Mucosa of stomach (tissue), 1 donor: ENCODE results near the gene APBA1.

Experiments
- H3K27me3 ChIP-seq: one replicate; pipeline ENCODE4 v1.7.0; 2013; ENCODE audit warnings: mild to moderate bottlenecking, low read length; ENCODE audit not compliant: control insufficient read depth, insufficient read depth
- H3K36me3 ChIP-seq: one replicate; pipeline ENCODE4 v1.7.0; 2013; ENCODE audit warnings: low read length; ENCODE audit not compliant: control insufficient read depth, insufficient read depth
- H3K4me1 ChIP-seq: one replicate; pipeline ENCODE4 v1.7.0; 2013; ENCODE audit warnings: mild to moderate bottlenecking, low read length; ENCODE audit not compliant: control insufficient read depth, insufficient read depth
- H3K4me3 ChIP-seq: one replicate; pipeline ENCODE4 v1.7.0; 2013; ENCODE audit warnings: low read length
- H3K9ac ChIP-seq: one replicate; pipeline ENCODE4 v1.7.0; 2013; ENCODE audit warnings: mild to moderate bottlenecking, low read length, moderate library complexity
- H3K9me3 ChIP-seq: one replicate; pipeline ENCODE4 v1.7.0; 2013; ENCODE audit warnings: mild to moderate bottlenecking, low read length, moderate library complexity; ENCODE audit not compliant: control insufficient read depth
- donor health status: Pancreatic carcinoma.

APBA1 gene

DNA sequence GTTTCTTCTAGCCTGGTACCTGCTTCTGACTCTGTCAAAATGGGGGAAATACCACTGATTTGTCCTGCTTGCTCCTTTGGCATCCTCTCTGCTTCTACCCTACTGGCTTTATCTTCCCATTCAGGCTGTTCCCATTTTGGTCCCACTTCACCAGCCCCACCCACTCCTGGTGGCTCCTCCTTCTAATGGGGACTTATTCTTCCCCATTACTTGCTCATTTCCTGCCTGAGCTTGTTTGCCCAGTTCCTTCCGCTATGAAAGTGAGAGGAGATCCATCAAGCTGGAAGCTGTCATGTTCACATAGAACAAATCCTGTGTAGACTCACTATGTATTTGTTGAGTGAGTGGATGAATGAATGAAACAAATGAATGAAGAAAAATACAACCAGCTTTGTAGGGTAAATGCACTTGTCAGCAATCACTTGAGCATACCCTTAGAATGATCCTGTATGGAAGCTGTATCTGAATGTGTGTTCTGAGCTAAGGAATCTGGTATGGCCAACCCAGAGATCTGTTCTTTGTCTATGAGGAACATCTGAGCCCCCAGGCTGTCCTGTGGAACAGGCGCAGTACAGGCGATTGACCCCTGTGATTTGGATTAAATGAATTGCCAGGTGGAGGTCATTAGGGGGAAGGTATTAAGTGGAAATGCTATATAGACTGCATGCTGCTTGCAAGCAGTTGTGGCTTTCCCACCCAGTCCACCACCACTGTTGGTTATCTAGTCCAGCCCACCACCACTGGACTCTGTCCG lies 89.5 kb downstream of the APBA1 start:
- Histone ChIP-seq H3K9ac (no peak overlapping the region), H3K4me1 (peaks cover 3% of the 10 kb centered on the region), H3K36me3 (no peaks in the 10 kb centered on the region), H3K27me3 (no peaks in the 10 kb centered on the region), H3K4me3 (no peak overlapping the region), H3K9me3 (no peaks in the 10 kb centered on the region)

GRCh38 chr9:69582018-69582417 lies 90.2 kb downstream of the APBA1 start:
- Histone ChIP-seq H3K36me3 (no peaks in the 10 kb centered on the region), H3K4me3 (no peak overlapping the region), H3K9ac (no peak overlapping the region), H3K9me3 (no peaks in the 10 kb centered on the region), H3K27me3 (no peaks in the 10 kb centered on the region), H3K4me1 (peaks cover 3% of the 10 kb centered on the region)

- H3K36me3 ChIP-seq = no peaks in the 10 kb centered on the region
- H3K4me3 ChIP-seq = no peak overlapping the region
- peaks cover 3% of the 10 kb centered on the region for H3K4me1 ChIP-seq
Observed at GRCh38 chr9:69580582-69581214, 91.5 kb downstream of the APBA1 start.

GRCh38 chr9:69579760-69580581 lies 92.2 kb downstream of the APBA1 start:
- Histone ChIP-seq H3K9me3 (no peaks in the 10 kb centered on the region), H3K36me3 (no peaks in the 10 kb centered on the region), H3K4me3 (no peak overlapping the region), H3K27me3 (no peaks in the 10 kb centered on the region), H3K4me1 (peaks cover 3% of the 10 kb centered on the region), H3K9ac (no peak overlapping the region)

More at GRCh38 chr9:69580582-69581214, 91.5 kb downstream of the APBA1 start:
- Histone ChIP-seq H3K9ac (no peak overlapping the region), H3K27me3 (no peaks in the 10 kb centered on the region), H3K9me3 (no peaks in the 10 kb centered on the region)

- Histone ChIP-seq H3K9ac (no peak overlapping the region), H3K4me1 (peaks cover 3% of the 10 kb centered on the region), H3K9me3 (no peaks in the 10 kb centered on the region), H3K36me3 (no peaks in the 10 kb centered on the region), H3K4me3 (no peak overlapping the region), H3K27me3 (no peaks in the 10 kb centered on the region)
Observed at GRCh38 chr9:69579032-69579758, 93.0 kb downstream of the APBA1 start.

- no peaks in the 10 kb centered on the region for H3K9me3 ChIP-seq
- H3K4me3 ChIP-seq = no peak overlapping the region
- no peaks in the 10 kb centered on the region for H3K36me3 ChIP-seq
- no peaks in the 10 kb centered on the region for H3K27me3 ChIP-seq
- H3K4me1 ChIP-seq = peaks cover 3% of the 10 kb centered on the region
- H3K9ac ChIP-seq = no peak overlapping the region
Observed at GRCh38 chr9:69578026-69578425, 94.1 kb downstream of the APBA1 start.

DNA sequence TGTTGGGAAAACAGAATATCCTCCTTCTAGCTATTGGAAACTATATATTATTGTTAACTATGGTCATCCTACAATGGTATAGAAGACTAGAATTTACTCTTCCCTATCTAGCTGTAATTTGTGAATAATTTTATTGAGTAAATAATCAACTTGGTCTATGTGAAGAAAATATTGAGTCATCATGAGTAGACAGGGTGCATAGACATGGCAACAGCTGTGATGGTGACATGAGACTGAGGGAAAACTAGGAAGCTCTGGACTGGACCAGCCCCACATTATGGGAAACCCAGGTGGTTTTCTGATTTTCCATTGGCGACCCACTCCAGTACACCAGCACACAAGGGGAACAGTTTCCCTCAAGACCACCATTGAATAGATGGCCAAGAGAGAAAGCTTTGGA lies 95.0 kb downstream of the APBA1 start:
- Histone ChIP-seq H3K9ac (no peak overlapping the region), H3K9me3 (no peaks in the 10 kb centered on the region), H3K36me3 (no peaks in the 10 kb centered on the region), H3K4me3 (no peak overlapping the region), H3K4me1 (peaks cover 3% of the 10 kb centered on the region), H3K27me3 (no peaks in the 10 kb centered on the region)

DNA sequence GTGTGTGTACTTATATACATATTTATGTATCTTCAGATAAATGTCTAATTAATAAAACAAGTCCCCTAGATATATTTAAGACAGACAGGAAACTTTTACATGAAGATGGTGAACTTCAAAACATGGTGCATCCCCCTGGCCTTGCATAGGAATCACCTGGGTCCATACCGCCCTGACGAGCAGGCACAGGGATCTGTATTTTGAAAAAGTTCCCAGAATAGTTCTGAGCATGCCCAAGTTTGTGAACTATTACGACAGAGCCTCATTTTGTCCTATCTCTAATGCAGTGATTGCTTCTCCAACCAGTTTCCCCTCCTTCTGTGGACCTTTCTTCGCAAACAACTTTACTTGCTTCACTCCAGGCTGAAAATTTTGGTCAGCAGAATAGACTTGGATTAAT lies 98.1 kb downstream of the APBA1 start:
- H3K4me1 ChIP-seq = no peaks in the 10 kb centered on the region
- H3K27me3 ChIP-seq = no peaks in the 10 kb centered on the region
- H3K4me3 ChIP-seq = no peak overlapping the region
- no peaks in the 10 kb centered on the region for H3K9me3 ChIP-seq
- no peak overlapping the region for H3K9ac ChIP-seq
- no peaks in the 10 kb centered on the region for H3K36me3 ChIP-seq

- Histone ChIP-seq H3K36me3 (no peaks in the 10 kb centered on the region), H3K9me3 (no peaks in the 10 kb centered on the region), H3K4me3 (no peak overlapping the region), H3K27me3 (no peaks in the 10 kb centered on the region), H3K4me1 (no peaks in the 10 kb centered on the region), H3K9ac (no peak overlapping the region)
Observed at GRCh38 chr9:69573651-69574050, 98.5 kb downstream of the APBA1 start.

DNA sequence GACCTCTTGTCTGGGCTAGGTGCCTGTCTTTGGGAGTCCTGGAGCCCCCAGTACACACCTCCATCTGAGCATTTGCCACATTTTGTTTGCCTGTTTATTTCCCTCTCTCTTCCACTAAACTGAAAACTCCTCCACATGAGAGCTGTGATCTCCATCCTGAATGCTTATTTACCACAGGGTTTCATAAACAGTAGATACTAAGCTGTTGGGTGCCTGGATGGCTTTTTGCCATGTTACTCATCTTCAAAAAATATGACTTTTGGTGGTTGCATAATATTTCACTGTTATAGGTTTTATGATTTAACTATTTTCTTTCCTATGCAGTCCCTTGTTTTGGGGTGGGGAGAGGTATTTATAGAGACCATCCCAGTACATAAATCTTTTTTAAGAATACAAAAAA lies 99.6 kb downstream of the APBA1 start:
- Histone ChIP-seq H3K9me3 (no peaks in the 10 kb centered on the region), H3K9ac (no peak overlapping the region), H3K36me3 (no peaks in the 10 kb centered on the region), H3K4me3 (no peak overlapping the region), H3K4me1 (no peaks in the 10 kb centered on the region), H3K27me3 (no peaks in the 10 kb centered on the region)

- Histone ChIP-seq H3K27me3 (no peaks in the 10 kb centered on the region), H3K9ac (no peak overlapping the region), H3K4me1 (no peaks in the 10 kb centered on the region), H3K9me3 (no peaks in the 10 kb centered on the region), H3K4me3 (no peak overlapping the region), H3K36me3 (no peaks in the 10 kb centered on the region)
Observed at GRCh38 chr9:69571032-69571431, 101.1 kb downstream of the APBA1 start.
